SK-N-SH treated with all-trans-retinoic acid at 6 μM for 48 hours (cell line): ENCODE measurements around the gene ELFN1.
"Not testable (repeated sequence)": the region's sequence is repeated elsewhere in the genome, so short reads cannot be mapped to it uniquely, and the experiment has no call there.

ENCODE experiments used
- ATAC-seq: fragments of 200-7000 bp; cut with Tn5 transposase; 3 replicates; pipeline ENCODE4 v1.9.1; 2020; ENCODE audit warnings: mild to moderate bottlenecking, moderate library complexity
- BACH2 ChIP-seq: fragments of 250-450 bp; sonication (Bioruptor Pico); IDR thresholded peaks from 2 replicates; pipeline ENCODE4 v1.9.0; 2021; ENCODE audit warnings: mild to moderate bottlenecking, borderline replicate concordance
- ESRRG ChIP-seq: fragments of 250-450 bp; sonication (Bioruptor Pico); IDR thresholded peaks from 2 replicates; pipeline ENCODE4 v1.6.1; 2021; ENCODE audit warnings: mild to moderate bottlenecking
- GLIS3 ChIP-seq: fragments of 250-450 bp; sonication (Bioruptor Pico); IDR thresholded peaks from 2 replicates; pipeline ENCODE4 v1.5.0; 2020; ENCODE audit warnings: mild to moderate bottlenecking, moderate library complexity
- ISL1 ChIP-seq: fragments of 250-450 bp; sonication (Bioruptor Pico); IDR thresholded peaks from 2 replicates; pipeline ENCODE4 v2.1.2; 2022; ENCODE audit warnings: mild to moderate bottlenecking, moderate library complexity
- OSR1 ChIP-seq: fragments of 250-450 bp; sonication (Bioruptor Pico); IDR thresholded peaks from 2 replicates; pipeline ENCODE4 v1.8.0; 2022; ENCODE audit warnings: moderate library complexity, mild to moderate bottlenecking, inconsistent platforms
- PPARA ChIP-seq: fragments of 250-450 bp; sonication (Bioruptor Pico); IDR thresholded peaks from 2 replicates; pipeline ENCODE4 v1.5.0; 2020; ENCODE audit warnings: mild to moderate bottlenecking, borderline replicate concordance
- RARB ChIP-seq: fragments of 250-450 bp; sonication (Bioruptor Pico); IDR thresholded peaks from 2 replicates; pipeline ENCODE4 v1.8.0; 2021; ENCODE audit warnings: mild to moderate bottlenecking, moderate library complexity
- SNAI2 ChIP-seq: fragments of 250-450 bp; sonication (Bioruptor Pico); IDR thresholded peaks from 2 replicates; pipeline ENCODE4 v1.5.0; 2020; ENCODE audit warnings: mild to moderate bottlenecking, moderate library complexity
- TCF4 ChIP-seq: fragments of 250-450 bp; sonication (Bioruptor Pico); IDR thresholded peaks from 2 replicates; pipeline ENCODE4 v1.8.0; 2021; ENCODE audit warnings: mild to moderate bottlenecking, moderate library complexity, borderline replicate concordance
- TOX ChIP-seq: fragments of 250-450 bp; sonication (Bioruptor Pico); IDR thresholded peaks from 2 replicates; pipeline ENCODE4 v1.8.0; 2021; ENCODE audit warnings: mild to moderate bottlenecking, moderate library complexity, borderline replicate concordance
- ZFP30 ChIP-seq: fragments of 450-650 bp; formaldehyde crosslinking; IDR thresholded peaks from 2 replicates; pipeline ENCODE4 v1.5.0; 2022; ENCODE audit warnings: mild to moderate bottlenecking, moderate library complexity
- ZNF565 ChIP-seq: fragments of 450-650 bp; formaldehyde crosslinking; conservative IDR thresholded peaks from 2 replicates; pipeline ENCODE4 v1.5.0; 2020; ENCODE audit warnings: low read depth, mild to moderate bottlenecking, moderate library complexity
- TF ChIP-seq, protein P1 (sequence below): fragments of 250-450 bp; sonication (Bioruptor Pico); IDR thresholded peaks from 2 replicates; pipeline ENCODE4 v1.8.0; 2020; ENCODE audit warnings: mild to moderate bottlenecking, moderate library complexity, borderline replicate concordance
- TF ChIP-seq, protein P2 (sequence below): fragments of 250-450 bp; sonication (Bioruptor Pico); IDR thresholded peaks from 2 replicates; pipeline ENCODE4 v1.5.1; 2020; ENCODE audit warnings: low read depth, mild to moderate bottlenecking, moderate library complexity
- TF ChIP-seq, protein P3 (sequence below): fragments of 250-450 bp; sonication (Bioruptor Pico); IDR thresholded peaks from 2 replicates; pipeline ENCODE4 v1.5.1; 2021; ENCODE audit warnings: mild to moderate bottlenecking, moderate library complexity
- TF ChIP-seq, protein P4 (sequence below): fragments of 250-450 bp; sonication (Bioruptor Pico); IDR thresholded peaks from 2 replicates; pipeline ENCODE4 v1.5.0; 2020; ENCODE audit warnings: mild to moderate bottlenecking, moderate library complexity

The ELFN1 gene

DNA sequence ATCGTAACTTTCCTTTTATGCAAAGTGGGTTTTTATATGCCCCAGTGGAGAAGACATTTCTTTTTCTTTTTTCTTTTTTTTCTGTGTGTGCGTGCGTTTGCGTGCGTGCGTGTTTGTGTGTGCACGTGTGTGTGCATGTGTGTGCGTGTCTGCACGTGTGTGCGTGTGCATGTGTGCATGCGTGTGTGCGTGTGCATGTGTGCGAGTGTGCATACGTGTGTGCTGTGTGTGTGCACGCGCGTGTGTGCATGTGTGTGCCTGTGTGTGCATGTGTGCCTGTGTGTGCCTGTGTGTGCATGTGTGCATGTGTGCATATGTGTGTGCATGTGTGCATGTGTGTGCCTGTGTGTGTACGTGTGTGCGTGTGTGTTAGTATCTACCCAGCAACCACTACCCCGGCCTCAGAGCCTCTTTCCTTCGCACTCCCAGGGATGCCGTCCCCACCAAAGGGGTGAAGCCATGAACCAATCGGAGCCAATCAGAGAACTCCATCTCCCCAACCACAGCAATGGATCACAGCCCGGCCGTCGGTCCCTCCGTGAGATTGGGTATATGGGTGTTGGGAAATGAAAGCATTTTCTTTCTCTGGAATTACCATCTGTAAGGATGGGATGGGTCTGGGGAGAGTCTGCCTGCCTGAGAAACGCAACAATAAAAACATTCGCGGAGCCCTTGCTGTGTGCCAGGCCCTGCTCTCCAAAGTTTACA is 92.3 kb downstream of the ELFN1 start (continued):
- TF ChIP-seq, protein P1, sequence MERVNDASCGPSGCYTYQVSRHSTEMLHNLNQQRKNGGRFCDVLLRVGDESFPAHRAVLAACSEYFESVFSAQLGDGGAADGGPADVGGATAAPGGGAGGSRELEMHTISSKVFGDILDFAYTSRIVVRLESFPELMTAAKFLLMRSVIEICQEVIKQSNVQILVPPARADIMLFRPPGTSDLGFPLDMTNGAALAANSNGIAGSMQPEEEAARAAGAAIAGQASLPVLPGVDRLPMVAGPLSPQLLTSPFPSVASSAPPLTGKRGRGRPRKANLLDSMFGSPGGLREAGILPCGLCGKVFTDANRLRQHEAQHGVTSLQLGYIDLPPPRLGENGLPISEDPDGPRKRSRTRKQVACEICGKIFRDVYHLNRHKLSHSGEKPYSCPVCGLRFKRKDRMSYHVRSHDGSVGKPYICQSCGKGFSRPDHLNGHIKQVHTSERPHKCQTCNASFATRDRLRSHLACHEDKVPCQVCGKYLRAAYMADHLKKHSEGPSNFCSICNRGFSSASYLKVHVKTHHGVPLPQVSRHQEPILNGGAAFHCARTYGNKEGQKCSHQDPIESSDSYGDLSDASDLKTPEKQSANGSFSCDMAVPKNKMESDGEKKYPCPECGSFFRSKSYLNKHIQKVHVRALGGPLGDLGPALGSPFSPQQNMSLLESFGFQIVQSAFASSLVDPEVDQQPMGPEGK (CRISPR knock-in tag), result no peak
- no peak for TF ChIP-seq TOX (CRISPR knock-in tag)

DNA sequence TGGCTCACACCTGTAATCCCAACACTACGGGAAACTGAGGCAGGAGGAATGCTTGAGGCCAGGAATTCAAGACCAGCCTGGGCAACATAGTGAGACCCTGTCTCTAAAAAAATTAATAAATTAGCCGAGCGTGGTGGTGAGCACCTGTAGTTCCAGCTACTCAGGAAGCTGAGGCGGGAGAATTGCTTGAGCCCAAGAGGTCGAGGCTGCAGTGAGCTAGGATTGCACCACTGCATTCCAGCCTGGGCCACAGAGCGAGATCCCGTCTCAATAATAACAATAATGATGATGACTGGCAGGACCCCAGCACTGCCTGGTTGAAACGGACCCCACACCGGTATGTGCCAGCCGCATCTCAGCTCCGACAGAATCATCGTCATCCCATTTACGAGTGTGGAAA is 93.0 kb downstream of the ELFN1 start:
- ATAC-seq, result no peak
- no peak for TF ChIP-seq PPARA (CRISPR knock-in tag)
- TF ChIP-seq, protein P2, sequence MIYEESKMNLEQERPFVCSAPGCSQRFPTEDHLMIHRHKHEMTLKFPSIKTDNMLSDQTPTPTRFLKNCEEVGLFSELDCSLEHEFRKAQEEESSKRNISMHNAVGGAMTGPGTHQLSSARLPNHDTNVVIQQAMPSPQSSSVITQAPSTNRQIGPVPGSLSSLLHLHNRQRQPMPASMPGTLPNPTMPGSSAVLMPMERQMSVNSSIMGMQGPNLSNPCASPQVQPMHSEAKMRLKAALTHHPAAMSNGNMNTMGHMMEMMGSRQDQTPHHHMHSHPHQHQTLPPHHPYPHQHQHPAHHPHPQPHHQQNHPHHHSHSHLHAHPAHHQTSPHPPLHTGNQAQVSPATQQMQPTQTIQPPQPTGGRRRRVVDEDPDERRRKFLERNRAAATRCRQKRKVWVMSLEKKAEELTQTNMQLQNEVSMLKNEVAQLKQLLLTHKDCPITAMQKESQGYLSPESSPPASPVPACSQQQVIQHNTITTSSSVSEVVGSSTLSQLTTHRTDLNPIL (CRISPR knock-in tag), result no peak
- no peak for TF ChIP-seq TOX (CRISPR knock-in tag)
- no peak for TF ChIP-seq BACH2 (CRISPR knock-in tag)
- no peak for TF ChIP-seq SNAI2 (CRISPR knock-in tag)
- TF ChIP-seq, protein P3, sequence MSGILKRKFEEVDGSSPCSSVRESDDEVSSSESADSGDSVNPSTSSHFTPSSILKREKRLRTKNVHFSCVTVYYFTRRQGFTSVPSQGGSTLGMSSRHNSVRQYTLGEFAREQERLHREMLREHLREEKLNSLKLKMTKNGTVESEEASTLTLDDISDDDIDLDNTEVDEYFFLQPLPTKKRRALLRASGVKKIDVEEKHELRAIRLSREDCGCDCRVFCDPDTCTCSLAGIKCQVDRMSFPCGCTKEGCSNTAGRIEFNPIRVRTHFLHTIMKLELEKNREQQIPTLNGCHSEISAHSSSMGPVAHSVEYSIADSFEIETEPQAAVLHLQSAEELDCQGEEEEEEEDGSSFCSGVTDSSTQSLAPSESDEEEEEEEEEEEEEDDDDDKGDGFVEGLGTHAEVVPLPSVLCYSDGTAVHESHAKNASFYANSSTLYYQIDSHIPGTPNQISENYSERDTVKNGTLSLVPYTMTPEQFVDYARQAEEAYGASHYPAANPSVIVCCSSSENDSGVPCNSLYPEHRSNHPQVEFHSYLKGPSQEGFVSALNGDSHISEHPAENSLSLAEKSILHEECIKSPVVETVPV (CRISPR knock-in tag), result no peak
- TF ChIP-seq GLIS3 (CRISPR knock-in tag), result no peak
- TF ChIP-seq ZFP30 (CRISPR knock-in tag), result no peak
- TF ChIP-seq OSR1, result no peak
- no peak for TF ChIP-seq TCF4 (CRISPR knock-in tag)

DNA sequence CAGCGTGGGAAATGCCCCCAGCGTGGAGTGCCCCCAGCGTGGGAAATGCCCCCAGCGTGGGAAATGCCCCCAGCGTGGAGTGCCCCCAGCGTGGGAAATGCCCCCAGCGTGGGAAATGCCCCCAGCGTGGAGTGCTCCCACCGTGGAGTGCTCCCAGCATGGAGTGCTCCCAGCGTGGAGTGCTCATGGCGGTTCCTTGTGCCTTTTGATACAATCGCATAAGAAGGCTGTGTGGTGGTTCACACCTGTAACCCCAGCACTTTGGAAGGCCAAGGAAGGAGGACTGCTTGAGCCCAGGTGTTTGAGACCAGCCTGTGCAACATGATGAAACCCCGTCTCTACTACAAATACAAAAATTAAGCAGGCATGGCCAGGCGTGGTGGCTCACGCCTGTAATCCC is 93.8 kb downstream of the ELFN1 start:
- not testable (repeated sequence) for ATAC-seq

DNA sequence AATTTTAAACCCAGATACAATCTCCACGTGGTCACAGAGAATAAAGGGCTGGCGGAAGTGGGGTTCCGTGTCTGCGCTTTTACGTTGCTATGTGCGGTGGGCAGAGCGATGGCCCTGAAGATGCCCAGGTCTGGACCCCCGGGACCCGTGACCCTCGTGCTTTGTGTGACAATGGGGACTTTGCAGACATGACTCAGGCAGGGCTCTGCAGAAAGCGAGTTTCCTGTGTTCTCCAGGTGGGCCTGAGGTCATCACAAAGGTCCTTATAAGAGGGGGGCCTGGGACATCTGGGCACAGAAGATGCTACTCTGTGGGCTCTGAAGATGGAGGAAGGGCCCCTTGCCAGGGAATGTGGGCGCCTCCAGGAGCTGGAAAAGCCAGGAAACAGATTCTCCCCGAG is 95.3 kb downstream of the ELFN1 start:
- no peak for TF ChIP-seq GLIS3 (CRISPR knock-in tag)
- no peak for TF ChIP-seq ZNF565 (CRISPR knock-in tag)
- TF ChIP-seq, protein P4, sequence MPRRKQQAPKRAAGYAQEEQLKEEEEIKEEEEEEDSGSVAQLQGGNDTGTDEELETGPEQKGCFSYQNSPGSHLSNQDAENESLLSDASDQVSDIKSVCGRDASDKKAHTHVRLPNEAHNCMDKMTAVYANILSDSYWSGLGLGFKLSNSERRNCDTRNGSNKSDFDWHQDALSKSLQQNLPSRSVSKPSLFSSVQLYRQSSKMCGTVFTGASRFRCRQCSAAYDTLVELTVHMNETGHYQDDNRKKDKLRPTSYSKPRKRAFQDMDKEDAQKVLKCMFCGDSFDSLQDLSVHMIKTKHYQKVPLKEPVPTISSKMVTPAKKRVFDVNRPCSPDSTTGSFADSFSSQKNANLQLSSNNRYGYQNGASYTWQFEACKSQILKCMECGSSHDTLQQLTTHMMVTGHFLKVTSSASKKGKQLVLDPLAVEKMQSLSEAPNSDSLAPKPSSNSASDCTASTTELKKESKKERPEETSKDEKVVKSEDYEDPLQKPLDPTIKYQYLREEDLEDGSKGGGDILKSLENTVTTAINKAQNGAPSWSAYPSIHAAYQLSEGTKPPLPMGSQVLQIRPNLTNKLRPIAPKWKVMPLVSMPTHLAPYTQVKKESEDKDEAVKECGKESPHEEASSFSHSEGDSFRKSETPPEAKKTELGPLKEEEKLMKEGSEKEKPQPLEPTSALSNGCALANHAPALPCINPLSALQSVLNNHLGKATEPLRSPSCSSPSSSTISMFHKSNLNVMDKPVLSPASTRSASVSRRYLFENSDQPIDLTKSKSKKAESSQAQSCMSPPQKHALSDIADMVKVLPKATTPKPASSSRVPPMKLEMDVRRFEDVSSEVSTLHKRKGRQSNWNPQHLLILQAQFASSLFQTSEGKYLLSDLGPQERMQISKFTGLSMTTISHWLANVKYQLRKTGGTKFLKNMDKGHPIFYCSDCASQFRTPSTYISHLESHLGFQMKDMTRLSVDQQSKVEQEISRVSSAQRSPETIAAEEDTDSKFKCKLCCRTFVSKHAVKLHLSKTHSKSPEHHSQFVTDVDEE (CRISPR knock-in tag), result no peak
- no peak for TF ChIP-seq ESRRG (CRISPR knock-in tag)
- TF ChIP-seq PPARA (CRISPR knock-in tag), result no peak
- TF ChIP-seq, protein P1 (CRISPR knock-in tag), result no peak
- no peak for TF ChIP-seq RARB (CRISPR knock-in tag)
- TF ChIP-seq TOX (CRISPR knock-in tag), result no peak
- TF ChIP-seq BACH2 (CRISPR knock-in tag), result no peak
- TF ChIP-seq ISL1 (CRISPR knock-in tag), result no peak
- ATAC-seq, result no peak
